SU-DHL-6 (cell line): ENCODE data around the gene C10orf71.

Experiments
- CTCF ChIP-seq: fragments of 200-600 bp; sonication (generic); IDR thresholded peaks from one replicate; pipeline ENCODE4 v1.5.1; 2017; ENCODE audit warnings: antibody characterized with exemption, mild to moderate bottlenecking, low read length, moderate library complexity; ENCODE audit not compliant: insufficient read depth, poor library complexity, severe bottlenecking
- EZH2phosphoT487 ChIP-seq: fragments of 200-600 bp; sonication (generic), shearing (Covaris generic); conservative IDR thresholded peaks from 2 replicates; pipeline ENCODE4 v1.6.1; 2018; ENCODE audit warnings: mild to moderate bottlenecking, antibody characterized with exemption, low read length, moderate library complexity, mixed read lengths

- TF ChIP-seq CTCF (no peak), EZH2phosphoT487 (no peak)
These were observed 15.5 kb upstream of the C10orf71 start for GRCh38 chr10:49283491-49283890.
